Duodenal mucosa (tissue), 2 donors: ENCODE results near the gene PLEKHM3.

ENCODE experiments used
- H3K27ac ChIP-seq: one replicate; pipeline ENCODE4 v1.7.0; 2013; ENCODE audit warnings: low read depth, low read length
- H3K27me3 ChIP-seq, 2 donors: one replicate each; pipeline ENCODE4 v1.7.0; 2013; ENCODE audit warnings: low read length in 2 of 2, control low read depth in 1 of 2; ENCODE audit not compliant: insufficient read depth in 2 of 2, control insufficient read depth in 1 of 2
- H3K36me3 ChIP-seq, 2 donors: one replicate each; pipeline ENCODE4 v1.7.0; 2013; ENCODE audit warnings: low read length in 2 of 2, control low read depth in 1 of 2; ENCODE audit not compliant: insufficient read depth in 2 of 2, control insufficient read depth in 1 of 2
- H3K4me1 ChIP-seq, 2 donors: one replicate each; pipeline ENCODE4 v1.7.0; 2013; ENCODE audit warnings: low read length in 2 of 2, control low read depth in 1 of 2; ENCODE audit not compliant: insufficient read depth in 2 of 2, control insufficient read depth in 1 of 2
- H3K4me3 ChIP-seq, 2 donors: one replicate each; pipeline ENCODE4 v1.7.0; 2013; ENCODE audit warnings: low read length in 2 of 2, low read depth in 1 of 2
- H3K9ac ChIP-seq, 2 donors: one replicate each; pipeline ENCODE4 v1.7.0; 2013; ENCODE audit warnings: low read length in 2 of 2, low read depth in 1 of 2
- H3K9me3 ChIP-seq, 2 donors: one replicate each; pipeline ENCODE4 v1.7.0; 2013; ENCODE audit warnings: low read length in 2 of 2, control low read depth in 1 of 2; ENCODE audit not compliant: control insufficient read depth in 1 of 2

PLEKHM3 gene

GRCh38 chr2:207835805-207836204 lies 189.5 kb downstream of the PLEKHM3 start:
- peaks cover 19 to 22% of the 10 kb centered on the region in 2 donors for H3K4me1 ChIP-seq
- no peak overlapping the region for H3K9ac ChIP-seq
- H3K36me3 ChIP-seq = no peaks in the 10 kb centered on the region
- no peak overlapping the region for H3K4me3 ChIP-seq
- no peaks in the 10 kb centered on the region for H3K9me3 ChIP-seq
- H3K27ac ChIP-seq = no peak overlapping the region
- no peaks in the 10 kb centered on the region for H3K27me3 ChIP-seq

GRCh38 chr2:207833251-207833751 lies 192.0 kb downstream of the PLEKHM3 start:
- Histone ChIP-seq H3K9me3 (no peaks in the 10 kb centered on the region), H3K27ac (no peak overlapping the region), H3K4me1 (peaks cover 32 to 39% of the 10 kb centered on the region in 2 donors), H3K9ac (no peak overlapping the region), H3K36me3 (no peaks in the 10 kb centered on the region), H3K4me3 (no peak overlapping the region), H3K27me3 (no peaks in the 10 kb centered on the region)

DNA sequence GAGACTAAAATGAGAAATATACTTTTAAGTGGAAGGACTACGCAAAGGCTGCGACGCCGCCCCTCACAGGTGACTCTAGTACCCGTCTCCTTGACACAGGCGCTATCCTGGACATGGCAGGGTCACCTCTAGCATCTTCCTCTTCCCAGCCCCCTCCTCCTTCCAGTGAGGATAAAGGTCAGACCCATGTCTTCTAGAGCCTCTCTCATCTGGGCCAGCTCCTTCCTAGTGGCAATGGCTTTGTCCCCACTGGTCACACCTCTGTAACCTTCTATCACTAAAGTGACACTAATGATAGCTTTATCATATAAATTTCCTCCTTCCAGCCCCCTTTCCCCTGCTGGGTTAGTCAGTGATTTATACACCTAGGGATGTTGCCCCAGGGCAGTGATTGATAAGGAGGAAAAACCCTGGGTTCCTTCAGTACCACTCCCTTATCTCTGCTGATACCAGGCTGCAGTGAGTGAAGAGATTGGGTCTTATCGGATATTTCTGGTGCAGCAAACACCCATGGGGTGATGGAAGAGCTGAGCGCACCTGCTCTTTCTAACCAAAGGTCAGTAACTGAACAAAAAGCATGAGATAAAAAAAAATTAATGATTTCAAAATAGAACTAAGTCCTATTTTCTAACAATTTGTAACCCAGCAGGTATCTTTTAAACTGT lies 193.6 kb downstream of the PLEKHM3 start:
- Histone ChIP-seq H3K9ac (no peak overlapping the region), H3K4me3 (no peak overlapping the region), H3K9me3 (no peaks in the 10 kb centered on the region), H3K27ac (no peak overlapping the region), H3K27me3 (no peaks in the 10 kb centered on the region), H3K4me1 (peaks cover 28 to 37% of the 10 kb centered on the region in 2 donors), H3K36me3 (peaks cover 0 to 8% of the 10 kb centered on the region in 2 donors)

- Histone ChIP-seq H3K4me1 (peaks cover 23 to 32% of the 10 kb centered on the region in 2 donors), H3K9ac (no peak overlapping the region), H3K9me3 (no peaks in the 10 kb centered on the region), H3K27ac (no peak overlapping the region), H3K36me3 (peaks cover 0 to 8% of the 10 kb centered on the region in 2 donors), H3K4me3 (no peak overlapping the region), H3K27me3 (no peaks in the 10 kb centered on the region)
Measured at GRCh38 chr2:207830778-207831438, 194.4 kb downstream of the PLEKHM3 start.

- Histone ChIP-seq H3K27me3 (no peaks in the 10 kb centered on the region), H3K27ac (no peak overlapping the region), H3K4me3 (no peak overlapping the region), H3K36me3 (peaks cover 0 to 8% of the 10 kb centered on the region in 2 donors), H3K4me1 (peaks cover 23 to 32% of the 10 kb centered on the region in 2 donors), H3K9me3 (no peaks in the 10 kb centered on the region), H3K9ac (no peak overlapping the region)
Measured at GRCh38 chr2:207828361-207829057, 196.8 kb downstream of the PLEKHM3 start.

DNA sequence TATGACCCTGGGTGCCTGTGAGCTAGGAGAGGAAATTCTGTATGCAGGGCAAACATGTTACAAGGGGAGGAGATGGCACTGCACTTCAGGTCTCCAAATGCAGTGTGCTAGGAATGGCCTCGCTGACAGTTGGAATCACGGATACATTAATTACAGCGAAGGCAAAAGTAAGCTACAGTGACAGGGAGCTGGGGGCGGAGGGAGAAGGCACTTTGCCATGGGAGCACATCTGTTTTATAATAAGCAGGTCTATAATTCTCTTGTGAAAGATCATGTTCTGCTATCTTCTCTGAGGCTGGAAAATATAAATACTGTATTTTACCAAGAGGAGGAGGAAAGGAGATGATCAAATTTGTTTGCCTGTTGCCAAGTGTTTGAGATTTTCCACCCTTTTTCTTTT lies 199.3 kb downstream of the PLEKHM3 start:
- peaks cover 15 to 23% of the 10 kb centered on the region in 2 donors for H3K4me1 ChIP-seq
- no peaks in the 10 kb centered on the region for H3K9me3 ChIP-seq
- H3K9ac ChIP-seq = no peak overlapping the region
- H3K4me3 ChIP-seq = no peak overlapping the region
- H3K36me3 ChIP-seq = peaks cover 0 to 8% of the 10 kb centered on the region in 2 donors
- no peaks in the 10 kb centered on the region for H3K27me3 ChIP-seq
- no peak overlapping the region for H3K27ac ChIP-seq

- Histone ChIP-seq H3K4me1 (peaks cover 9 to 18% of the 10 kb centered on the region in 2 donors), H3K36me3 (peaks cover 0 to 8% of the 10 kb centered on the region in 2 donors), H3K4me3 (no peak overlapping the region), H3K9me3 (no peaks in the 10 kb centered on the region), H3K27me3 (no peaks in the 10 kb centered on the region), H3K9ac (no peak overlapping the region), H3K27ac (no peak overlapping the region)
Measured at GRCh38 chr2:207825045-207825954, 200.0 kb downstream of the PLEKHM3 start.

DNA sequence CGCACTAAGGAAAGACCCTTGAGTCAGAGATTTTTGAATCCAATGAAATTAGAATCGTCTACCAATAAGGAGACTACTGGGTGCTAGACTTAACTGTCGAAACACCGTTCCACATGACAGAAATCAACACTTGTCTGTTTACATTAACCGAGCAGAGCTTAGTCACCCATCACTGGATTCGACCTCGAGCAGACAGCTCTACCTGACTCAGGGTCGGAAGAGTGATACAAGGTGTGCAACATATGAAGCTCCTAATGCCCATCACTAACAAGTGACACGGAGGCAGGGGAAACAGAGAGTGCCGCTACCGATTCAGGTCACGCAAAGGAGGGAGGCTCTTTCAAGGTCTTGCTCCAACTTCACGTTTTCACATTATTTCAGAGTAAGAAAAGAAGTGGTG lies 201.5 kb downstream of the PLEKHM3 start:
- H3K27me3 ChIP-seq = no peaks in the 10 kb centered on the region
- no peak overlapping the region for H3K27ac ChIP-seq
- peaks cover 10 to 21% of the 10 kb centered on the region in 2 donors for H3K4me1 ChIP-seq
- H3K9ac ChIP-seq = no peak overlapping the region
- H3K4me3 ChIP-seq = no peak overlapping the region
- no peaks in the 10 kb centered on the region for H3K9me3 ChIP-seq
- peaks cover 0 to 8% of the 10 kb centered on the region in 2 donors for H3K36me3 ChIP-seq

GRCh38 chr2:207819839-207820784 lies 205.2 kb downstream of the PLEKHM3 start:
- Histone ChIP-seq H3K27ac (peak overlapping the region; percentile 67), H3K27me3 (no peaks in the 10 kb centered on the region), H3K9ac (peak overlapping the region; percentile 40 to 49), H3K36me3 (no peaks in the 10 kb centered on the region), H3K9me3 (no peaks in the 10 kb centered on the region), H3K4me1 (peaks cover 28 to 29% of the 10 kb centered on the region in 2 donors), H3K4me3 (peak overlapping the region; percentile 2 to 38)
